Renal cortical epithelial cell (primary cell): ENCODE measurements around the gene RANBP10. TPM values are rescaled to one million over a fixed set of nuclear protein-coding genes. Genes with fewer than 3 reads are reported as not detected.
"Not testable (repeated sequence)": the region's sequence is repeated elsewhere in the genome, so short reads cannot be mapped to it uniquely, and the experiment has no call there.

Experiments used
- DNase-seq: peaks from one replicate; pipeline ENCODE4 v3.0.0-alpha.2; 2011; ENCODE audit warnings: low read depth
- total RNA-seq: library from RNA; depleted of rRNA; stranded (reverse); fragments of >200 nt; gene quantifications from 2 replicates; pipeline ENCODE4 v1.2.3, GENCODE V29; 2014

Gene RANBP10
- total RNA-seq: 2.4 and 11.0 TPM in 2 replicates

DNA sequence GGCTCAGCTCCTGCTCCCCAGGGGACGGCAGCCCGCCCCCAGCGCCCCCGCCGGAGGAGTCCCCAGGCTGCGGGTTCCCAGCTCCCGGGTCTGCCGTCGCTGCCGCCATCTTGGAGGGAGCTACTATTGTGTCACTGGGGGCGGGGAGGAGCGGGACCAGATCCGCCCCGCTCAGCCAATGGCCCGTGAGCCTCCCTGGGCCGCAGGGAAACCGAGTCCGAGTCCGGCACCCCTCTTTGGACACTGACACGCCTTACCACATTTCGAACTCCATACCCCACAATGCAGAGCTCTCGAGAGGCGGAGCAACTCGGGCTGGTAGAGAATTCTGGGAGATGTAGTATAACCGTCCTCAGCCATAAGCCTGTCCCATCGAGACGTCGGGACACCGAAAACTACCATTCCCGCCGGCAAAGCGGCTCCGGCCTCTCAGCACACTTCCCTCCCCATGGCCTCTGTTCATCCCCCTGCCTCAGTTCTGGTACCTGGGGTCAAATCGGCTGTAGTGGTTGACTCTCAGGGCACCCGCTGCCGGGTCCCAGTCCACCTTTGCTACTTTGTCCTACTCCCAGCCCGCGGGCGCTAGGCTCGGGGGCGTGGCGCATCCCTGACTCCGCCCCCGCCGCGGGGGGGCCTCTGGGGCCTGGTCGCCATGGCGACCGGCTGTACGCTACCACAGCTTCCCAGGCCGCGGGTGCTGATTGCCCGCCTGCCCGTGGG is at the start of gene RANBP10, which contains the start of gene TSNAXIP1:
Gene RANBP10, minus strand, starts transcription at position 133 of the 720 bp plus-strand sequence. Its CDS starts 24 bp downstream, at position 109.
Gene TSNAXIP1, plus strand, starts transcription at position 462 of the 720 bp plus-strand sequence. CDS start 261 bp downstream, outside the sequence.
- peak; percentile 99 for DNase-seq

DNA sequence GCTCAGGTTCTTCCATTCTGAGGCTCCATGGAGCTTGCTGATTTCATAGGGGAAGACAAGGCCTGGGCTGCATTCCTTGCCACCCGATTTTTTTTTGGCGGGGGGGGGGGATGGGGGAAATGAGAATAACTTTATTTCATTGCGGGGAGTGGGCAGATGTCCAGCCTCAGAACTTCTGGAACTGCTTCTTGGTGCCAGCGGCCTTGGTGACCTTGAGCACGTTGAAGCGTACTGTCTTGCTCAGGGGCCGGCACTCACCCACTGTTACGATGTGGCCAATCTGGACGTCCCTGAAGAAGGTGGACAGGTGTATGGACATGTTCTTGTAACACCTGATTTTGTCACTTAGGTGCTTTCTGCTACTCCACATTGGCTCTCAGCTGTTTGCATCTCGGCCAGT is 49.4 kb upstream of the RANBP10 start:
- DNase-seq: no peak

DNA sequence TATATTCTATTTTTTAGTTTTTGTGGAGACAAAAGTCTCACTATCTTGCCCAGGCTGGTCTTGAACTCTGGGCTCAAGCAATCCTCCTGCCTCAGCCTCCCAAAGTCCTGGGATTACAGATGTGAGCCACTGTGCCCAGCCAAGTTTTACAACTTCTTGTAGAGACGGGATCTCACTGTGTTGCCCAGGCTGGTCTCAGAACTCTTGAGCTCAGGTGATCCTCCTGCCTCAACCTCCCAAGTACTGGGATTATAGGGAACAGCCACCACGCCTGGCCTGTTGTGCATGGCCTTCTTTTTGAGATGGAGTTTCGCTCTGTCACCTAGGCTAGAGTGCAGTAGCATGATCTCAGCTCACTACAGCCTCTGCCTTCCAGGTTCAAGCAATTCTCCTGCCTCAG is 47.3 kb upstream of the RANBP10 start:
- no peak for DNase-seq

DNA sequence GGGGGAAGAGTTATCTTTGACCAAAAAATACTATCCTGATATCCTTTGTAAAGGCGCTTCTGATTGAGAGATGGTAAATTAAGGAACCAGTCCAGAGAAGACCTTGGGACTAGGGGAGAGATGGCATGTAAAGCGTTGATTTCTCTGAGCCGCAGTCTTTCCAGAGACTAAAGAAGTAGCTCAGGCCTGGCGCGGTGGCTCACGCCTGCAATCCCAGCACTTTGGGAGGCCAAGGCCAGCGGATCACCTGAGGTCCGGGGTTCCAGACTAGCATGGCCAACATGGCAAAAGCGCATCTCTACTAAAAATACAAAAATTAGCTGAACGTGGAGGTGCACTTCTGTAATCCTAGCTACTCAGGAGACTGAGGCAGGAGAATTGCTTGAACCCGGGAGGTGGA is 41.8 kb upstream of the RANBP10 start:
- no peak for DNase-seq

DNA sequence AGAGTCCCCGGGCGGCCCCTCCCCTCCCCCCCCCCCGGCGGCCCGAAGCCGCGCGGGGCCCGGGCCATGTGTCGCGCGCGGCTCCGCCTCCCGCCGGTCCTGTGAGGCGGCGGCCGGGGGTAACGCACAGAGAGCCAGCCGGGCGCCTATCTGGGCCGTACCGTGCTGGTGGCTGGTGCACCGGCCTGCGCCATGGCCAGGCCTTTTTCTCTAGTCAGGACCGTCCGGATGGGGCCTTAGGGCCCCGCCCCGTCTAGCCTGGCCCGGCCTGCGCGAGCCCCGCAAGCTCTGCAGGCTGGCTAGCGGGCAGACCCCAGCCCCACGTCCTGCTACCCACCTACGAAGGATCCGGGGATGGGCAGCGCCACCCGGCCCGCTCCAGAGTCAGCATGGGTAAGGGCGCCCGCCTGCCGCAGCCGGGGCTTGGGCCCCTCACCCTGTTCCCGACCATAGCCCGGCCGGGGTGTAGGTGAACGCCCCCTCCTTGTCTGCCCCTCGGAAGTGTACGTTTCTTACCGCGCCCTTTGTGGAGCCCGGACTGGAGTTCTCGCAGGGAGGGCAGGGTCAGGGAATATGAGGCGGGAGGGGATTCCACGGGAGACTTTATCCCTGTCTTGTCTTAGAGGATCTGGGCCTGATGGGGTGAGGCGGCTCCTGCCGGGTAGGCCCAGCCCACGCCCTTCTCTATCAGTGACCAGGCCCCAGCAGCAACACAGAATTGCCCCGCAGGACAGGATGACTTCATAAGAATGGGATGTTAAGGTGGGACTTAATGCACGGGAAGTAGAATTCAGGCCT is 40.9 kb upstream of the RANBP10 start, which contains the start of gene CENPT:
Gene CENPT, minus strand, starts transcription at position 630 of the 798 bp plus-strand sequence. CDS start 13,834 bp downstream, outside the sequence.
- peak; percentile 75 for DNase-seq

DNA sequence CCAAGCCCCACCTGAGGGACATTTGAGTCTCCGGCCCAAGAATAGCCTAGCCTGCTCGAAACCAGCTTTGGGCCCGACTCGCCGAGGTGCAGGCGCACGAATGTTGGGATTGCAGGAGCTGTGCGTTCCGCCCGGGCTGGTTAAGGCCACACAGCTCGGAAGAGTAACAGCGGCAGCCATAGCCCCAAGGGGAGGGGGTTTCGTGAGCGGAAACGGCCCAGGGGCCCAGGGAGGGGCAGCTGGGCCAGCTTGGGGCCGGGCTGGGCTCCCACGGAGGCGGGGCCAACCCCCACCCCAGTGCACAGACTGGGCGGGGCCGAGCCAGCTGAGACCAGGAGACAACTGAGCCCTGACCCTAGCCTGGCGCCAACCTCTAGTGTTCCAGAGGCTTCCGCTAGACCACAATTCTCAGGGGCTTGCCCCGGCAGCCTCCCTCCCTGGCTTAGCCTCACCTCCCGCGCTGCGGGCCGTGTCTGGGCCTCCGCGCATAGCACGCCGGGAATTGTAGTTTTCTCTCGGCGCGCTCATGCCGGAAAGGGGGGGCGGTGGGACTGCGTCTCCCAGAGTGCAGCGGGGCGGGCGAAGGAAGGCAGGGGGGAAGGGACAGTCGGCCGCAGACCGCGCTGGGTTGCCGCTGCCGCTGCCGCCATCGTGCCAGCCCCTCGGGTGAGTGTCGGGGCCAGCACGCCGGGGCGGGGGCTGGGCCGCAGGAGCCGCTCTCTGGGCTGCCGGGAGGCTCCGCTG is 40.1 kb upstream of the RANBP10 start, which contains the start of gene NUTF2:
Gene NUTF2, plus strand, starts transcription at position 614 of the 744 bp plus-strand sequence. CDS start 18,198 bp downstream, outside the sequence.
- DNase-seq: peak; percentile 72

DNA sequence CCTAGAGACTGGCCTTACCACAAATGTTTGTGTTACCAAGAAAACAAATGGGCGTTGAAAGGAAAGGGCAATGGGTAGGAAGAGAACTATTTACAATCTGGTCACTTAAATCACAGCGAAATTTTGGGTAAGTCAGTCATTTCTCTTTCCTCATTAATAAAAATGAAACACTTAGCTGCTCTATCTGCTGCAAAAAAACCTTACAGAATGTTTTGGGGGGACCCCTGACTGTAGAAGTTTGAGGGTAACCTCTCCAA is 39.6 kb upstream of the RANBP10 start:
- no peak for DNase-seq

DNA sequence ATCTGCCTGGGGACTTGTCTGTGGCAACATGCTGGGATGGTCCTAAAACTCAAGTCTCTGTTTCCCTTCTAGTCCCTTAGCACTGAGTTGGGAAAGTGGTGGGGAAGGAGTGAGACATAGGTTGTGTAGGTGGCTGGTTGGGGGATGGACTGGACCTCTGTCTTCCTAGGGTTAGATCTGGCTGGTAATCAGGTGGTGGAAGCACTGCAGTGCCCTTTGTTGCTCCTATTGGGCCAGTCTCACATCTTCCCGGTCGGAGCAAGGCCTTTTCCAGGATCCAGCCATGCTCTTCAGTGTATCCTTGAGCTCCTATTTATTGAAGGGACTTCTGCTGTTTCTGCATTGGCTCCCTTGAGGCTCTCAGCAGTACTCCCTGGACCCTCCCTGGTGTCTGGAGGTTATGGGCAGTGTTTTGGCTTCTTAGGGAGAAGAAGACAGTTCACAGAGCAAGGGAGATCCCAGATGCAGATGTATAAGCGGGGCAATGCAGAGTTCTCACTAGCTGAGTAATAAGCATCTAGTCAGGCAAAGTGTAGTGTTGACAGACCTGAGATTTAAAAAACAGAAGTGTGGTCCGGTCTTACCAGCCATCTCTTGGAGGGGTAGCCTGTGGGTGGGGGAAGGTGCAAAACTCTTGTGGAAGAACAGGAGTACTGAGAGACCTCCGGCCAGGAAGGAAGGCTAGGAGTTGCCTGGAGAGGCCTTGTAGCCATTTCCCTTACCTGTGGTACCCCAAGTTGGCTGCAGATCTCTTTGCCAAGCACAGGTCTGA is 39.1 kb upstream of the RANBP10 start:
- DNase-seq: no peak

DNA sequence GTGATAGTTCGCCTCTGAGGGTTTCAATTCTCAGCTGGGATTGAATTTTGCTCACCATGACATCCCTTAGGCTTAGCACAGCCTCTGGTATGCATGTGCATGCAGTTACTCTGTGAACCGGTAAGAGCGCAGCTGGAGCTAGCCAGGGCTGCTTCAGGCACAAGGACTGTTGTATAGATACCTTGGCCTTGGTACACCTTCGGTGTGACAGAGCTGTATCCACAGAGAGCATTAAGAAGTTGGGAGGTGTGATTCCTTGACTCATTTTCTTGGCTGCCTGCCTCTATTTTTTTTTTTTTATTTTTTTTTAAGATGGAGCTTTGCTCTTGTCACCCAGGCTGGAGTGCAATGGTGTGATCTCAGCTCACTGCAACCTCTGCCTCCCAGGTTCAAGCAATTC is 38.1 kb upstream of the RANBP10 start:
- peak; percentile 46 for DNase-seq

DNA sequence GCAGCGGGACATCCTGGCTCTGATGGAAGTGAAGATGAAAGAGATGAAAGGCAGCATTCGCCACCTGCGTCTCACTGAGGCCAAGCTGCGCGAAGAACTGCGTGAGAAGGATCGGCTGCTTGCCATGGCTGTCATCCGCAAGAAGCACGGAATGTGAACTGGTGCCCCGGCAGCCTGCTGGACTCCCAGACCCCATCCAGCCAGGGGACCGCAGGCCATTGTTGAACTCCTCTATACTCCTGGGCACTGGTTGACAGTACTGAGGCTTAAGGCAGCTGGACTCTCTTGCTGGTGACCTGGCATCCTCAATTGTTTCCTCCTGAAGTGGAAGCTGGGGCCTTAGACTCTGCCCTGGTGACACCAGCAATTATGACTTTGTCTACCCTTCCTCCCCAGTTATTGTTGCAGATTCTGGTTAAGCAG is 37.0 kb upstream of the RANBP10 start:
- DNase-seq: no peak

DNA sequence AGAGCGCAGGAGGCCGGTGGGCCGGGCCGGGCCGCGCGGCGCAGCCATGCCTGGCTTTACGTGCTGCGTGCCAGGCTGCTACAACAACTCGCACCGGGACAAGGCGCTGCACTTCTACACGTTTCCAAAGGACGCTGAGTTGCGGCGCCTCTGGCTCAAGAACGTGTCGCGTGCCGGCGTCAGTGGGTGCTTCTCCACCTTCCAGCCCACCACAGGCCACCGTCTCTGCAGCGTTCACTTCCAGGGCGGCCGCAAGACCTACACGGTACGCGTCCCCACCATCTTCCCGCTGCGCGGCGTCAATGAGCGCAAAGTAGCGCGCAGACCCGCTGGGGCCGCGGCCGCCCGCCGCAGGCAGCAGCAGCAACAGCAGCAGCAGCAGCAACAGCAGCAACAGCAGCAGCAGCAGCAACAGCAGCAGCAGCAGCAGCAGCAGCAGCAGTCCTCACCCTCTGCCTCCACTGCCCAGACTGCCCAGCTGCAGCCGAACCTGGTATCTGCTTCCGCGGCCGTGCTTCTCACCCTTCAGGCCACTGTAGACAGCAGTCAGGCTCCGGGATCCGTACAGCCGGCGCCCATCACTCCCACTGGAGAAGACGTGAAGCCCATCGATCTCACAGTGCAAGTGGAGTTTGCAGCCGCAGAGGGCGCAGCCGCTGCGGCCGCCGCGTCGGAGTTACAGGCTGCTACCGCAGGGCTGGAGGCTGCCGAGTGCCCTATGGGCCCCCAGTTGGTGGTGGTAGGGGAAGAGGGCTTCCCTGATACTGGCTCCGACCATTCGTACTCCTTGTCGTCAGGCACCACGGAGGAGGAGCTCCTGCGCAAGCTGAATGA is 36.4 kb upstream of the RANBP10 start:
- DNase-seq: no peak

DNA sequence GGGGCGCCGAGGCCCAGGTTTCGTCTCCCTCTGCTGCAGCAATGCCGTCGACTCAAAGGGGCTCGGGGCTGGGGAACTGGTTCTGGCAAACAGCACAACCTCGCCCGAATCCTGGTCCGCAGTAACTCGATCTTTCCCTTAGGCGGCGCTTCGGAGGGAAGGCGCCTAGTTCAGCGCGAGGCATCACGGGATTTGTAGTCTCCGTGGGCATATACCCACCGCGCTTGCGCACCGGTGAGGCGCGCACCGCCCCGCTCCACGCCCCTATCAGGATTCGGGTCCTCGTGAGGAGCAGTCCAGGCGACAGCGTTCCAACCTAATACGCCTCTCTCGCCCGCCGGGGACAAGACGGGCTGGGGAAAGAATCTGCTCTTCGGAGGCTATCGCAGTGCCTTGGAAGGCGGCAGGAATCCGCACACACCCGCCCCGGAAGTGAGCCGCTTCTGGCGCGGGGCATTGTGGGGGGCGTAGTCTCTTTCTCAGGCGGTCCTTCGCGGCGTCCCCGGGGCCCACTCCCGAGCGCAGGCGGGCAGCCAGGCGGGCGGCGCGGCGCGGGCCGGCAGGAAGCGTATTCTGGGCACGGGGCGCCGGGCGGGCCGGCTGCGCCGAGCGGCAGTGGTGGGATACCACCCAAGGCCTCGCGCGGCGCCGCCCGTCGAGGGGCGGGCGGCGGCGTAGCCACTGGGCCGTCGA is 35.6 kb upstream of the RANBP10 start, which contains the start of gene THAP11:
Gene THAP11, plus strand, starts transcription at position 505 of the 693 bp plus-strand sequence. CDS start 235 bp downstream, outside the sequence.
- DNase-seq: peak; percentile 82

DNA sequence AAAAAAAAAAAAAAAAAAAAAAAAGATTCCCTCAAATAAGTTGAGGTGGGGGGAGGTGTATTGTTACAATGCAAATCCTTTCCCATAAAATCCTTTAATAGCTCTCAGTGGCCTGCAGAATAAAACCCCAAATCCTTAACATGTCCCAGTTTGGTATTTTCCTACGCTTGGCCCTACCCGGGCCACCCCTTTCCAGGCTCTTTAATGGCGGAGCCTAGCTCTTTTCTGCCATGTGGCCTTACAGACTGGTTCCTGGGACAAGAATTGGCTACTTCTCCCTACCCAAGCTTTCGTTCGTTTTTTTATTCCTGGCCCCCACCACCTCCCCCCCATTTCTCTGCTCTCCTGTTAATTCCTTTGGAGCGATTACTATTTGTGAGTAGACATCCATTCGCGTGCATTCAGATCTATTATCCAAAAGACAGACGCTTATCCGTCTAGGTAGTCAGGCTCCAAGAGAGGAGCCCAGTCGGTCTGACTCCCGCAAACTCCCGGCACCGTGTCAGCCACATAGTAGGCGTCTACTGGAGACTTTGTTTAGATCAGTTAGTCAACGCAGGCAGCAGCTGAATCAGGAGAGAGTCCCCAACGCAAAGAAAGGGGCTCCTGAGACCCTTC is 34.9 kb upstream of the RANBP10 start:
- no peak for DNase-seq

DNA sequence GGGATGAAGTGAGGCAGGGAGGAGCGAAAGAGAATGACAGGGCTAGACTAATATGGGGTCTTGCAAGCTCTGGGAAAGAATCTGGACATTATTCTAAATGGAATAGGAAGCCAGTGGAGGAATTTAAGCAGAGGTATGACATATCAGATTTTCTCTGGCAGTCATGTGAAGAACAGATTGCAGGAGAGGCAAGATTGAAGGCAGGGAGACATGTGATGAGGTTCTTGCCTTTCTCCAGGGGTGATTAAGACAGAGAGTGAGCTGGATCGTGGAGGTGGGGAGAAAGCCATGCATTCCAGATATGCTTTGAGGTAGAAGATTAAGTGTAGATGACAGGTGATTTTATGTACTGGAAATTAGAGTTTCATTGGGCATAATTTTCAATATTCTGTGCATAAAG is 31.5 kb upstream of the RANBP10 start:
- no peak for DNase-seq

DNA sequence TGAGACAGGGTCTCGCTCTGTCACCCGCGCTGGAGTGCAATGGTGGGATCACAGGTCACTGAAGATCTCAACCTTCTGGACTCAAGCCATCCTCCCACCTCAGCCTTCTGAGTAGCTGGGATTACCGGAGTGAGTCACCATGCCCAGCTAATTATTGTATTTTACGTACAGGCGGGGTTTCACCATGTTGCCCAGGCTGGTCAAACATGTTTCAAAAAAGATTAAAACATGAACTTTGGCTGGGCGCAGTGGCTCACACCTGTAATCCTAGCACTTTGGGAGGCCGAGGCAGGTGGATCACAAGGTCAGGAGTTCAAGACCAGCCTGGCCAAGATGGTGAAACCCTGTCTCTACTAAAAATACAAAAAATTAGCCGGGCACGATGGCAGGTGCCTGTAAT is 30.8 kb upstream of the RANBP10 start:
- DNase-seq: not testable (repeated sequence)

DNA sequence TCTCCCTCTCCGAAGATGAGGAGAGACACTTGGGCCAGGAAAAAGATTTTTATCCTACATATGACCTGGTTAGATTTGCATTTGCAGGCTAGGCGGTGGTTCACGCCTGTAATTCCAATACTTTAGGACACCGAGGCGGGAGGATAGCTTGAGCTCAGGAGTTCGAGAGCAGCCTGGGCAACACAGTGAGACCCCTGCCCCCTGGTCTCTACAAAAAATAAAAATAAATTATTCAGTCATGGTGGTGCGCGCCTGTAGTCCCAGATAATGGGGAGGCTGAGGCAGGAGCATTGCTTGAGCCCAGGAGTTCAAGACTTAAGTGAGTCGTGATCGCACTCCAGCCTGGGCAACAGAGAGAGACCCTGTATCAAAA is 27.9 kb upstream of the RANBP10 start:
- no peak for DNase-seq

DNA sequence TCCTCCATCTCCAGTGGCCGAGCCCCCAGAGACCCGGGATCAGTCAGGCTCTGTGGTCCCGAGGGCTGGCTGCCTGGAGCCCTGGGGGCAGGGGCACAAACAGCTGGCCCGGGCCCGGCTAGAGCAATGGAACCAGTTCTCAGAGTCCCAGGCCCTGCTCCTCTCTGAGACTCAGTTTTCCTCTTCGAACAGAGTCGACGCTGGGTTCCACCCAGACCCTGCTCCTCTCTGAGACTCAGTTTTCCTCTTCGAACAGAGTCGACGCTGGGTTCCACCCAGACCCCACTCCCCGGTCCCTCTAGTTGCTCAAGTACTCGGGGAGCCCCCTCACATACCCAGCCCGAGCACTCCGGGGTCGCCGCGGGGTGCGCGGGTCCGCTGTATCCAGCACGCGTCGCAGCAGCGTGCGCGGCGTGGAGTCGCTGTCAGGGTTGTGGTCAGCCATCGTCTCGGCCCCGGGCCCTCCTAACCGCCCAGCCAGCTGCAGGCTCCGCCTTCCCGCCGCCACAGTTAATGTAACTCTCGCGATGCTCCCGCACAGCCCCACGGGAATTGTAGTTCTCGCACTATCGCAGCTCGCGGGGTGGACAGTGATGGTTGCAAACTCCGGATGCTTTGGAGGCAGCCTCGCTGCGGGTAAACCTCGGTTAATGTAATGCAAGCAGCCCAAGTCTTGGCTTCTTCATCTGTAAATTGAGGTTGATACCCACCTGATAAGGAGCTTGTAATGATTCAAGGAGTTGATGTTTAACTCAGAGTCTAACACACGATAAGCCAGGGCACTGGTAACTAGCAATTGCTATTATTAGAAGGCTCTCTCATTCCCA is 27.3 kb upstream of the RANBP10 start:
- DNase-seq: peak; percentile 75

DNA sequence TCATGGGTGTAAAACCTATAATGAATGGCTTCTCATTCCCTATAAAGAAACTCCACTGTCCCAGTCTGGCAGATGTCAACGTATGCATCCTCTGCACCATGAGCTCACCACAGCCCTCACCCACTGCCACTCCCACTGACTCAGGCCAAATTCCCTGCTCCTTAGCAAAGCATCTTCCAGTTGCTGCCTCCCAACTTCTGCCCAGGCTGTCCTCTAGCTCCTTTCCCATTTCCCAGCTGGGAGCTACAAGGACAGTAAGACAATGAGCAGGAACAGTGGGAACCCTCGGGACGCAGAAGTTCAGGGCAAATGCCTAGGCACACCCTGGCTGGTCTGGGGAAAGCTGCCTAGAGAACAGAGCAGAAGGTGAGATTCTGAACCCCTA is 26.7 kb upstream of the RANBP10 start:
- no peak for DNase-seq
